ENCODE data around the gene KCNK17.

The KCNK17 gene

DNA sequence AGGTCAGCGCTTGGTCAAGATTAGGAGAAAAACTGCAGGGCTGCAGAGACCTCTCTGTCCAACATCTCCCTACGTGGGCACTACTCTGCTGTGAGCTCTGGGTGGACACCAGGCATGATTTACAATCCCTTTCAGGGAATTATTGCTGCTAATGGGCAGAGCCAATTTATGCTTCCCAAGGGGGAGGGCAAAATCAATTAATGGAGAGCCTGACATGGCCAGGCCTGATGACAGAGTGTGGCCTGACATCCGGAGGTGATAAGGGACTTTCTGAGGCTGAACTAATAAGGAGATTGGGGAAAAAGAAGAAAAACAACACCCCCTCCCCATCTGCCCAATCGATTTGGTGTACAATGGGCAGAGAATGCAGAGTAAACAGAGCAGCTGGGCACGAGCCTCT lies 13.3 kb upstream of the KCNK17 start:
- ChIA-PET CTCF (interaction anchor here (1.6 to 7.2 kb wide), 4 partner anchors 9 to 17 kb away, joined by 3 to 31 read pairs (median 11); no protein-coding TSS in a partner anchor), POLR2A (no interaction called here)
- Histone ChIP-seq H3K27ac (ENCODE audit: insufficient read depth in 1 of 2, low read depth in 1 of 2, low read length in 2 of 2, poor library complexity in 1 of 2, severe bottlenecking in 2 of 2) (no peak overlapping the region), H3K9me3 (ENCODE audit: control extremely low read depth in 1 of 5, control insufficient read depth in 4 of 5, insufficient read depth in 2 of 5, low read depth in 1 of 5, low read length in 4 of 5) (no peaks in the 10 kb centered on the region), H3K36me3 (ENCODE audit: control insufficient read depth in 4 of 4, insufficient read depth in 4 of 4, low read length in 3 of 4) (no peaks in the 10 kb centered on the region), H3K4me1 (ENCODE audit: control extremely low read depth in 1 of 4, control insufficient read depth in 4 of 4, insufficient read depth in 4 of 4, low read length in 3 of 4) (peaks cover 0 to 32% (median 17%) of the 10 kb centered on the region in 4 experiments), H3K27me3 (replicated peaks in 2 of 5; ENCODE audit: control insufficient read depth in 4 of 5, insufficient read depth in 5 of 5, low read length in 4 of 5) (no peaks in the 10 kb centered on the region), H3K4me3 (ENCODE audit: control insufficient read depth in 1 of 7, extremely low read depth in 1 of 7, insufficient read depth in 4 of 7, low read depth in 2 of 7, low read length in 6 of 7) (no peak overlapping the region)
- 90% methylated on average over 2 of the region's 5 CpGs for whole genome bisulfite sequencing (ENCODE audit: insufficient coverage)
- no peak for DNase-seq

DNA sequence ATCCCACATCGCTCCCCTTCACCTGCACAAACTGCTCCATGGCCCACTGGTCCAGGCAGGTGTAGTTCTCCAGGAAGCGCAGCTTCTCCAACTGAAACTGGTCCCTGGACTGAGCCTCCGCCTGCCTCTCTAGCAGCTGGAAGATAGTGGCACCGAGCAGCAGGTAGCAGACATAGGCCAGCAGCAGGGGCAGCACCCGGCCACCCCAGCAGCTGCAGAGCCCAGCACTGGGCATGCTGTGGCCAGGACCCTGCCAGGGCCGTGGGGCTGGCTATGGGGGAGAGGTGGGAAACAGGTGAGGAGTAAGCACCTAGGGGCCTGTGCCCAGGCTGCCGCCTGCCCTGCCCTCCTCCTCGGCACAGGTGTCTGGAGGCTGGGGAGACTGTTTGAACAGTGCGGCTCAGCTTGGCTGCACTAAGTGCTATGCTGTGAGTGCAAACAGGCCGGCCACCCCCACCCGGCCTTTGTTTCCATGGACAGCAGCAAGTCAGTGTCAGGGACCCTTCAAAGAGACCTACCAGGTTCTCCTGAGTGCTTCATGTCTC lies 8.2 kb upstream of the KCNK17 start, which contains the start of gene KCNK16:
KCNK16 (minus strand) TSS at position 397 of the 545 bp plus-strand sequence; CDS start at position 235, 162 bp downstream.
- Histone ChIP-seq H3K27ac (ENCODE audit: insufficient read depth in 1 of 2, low read depth in 1 of 2, low read length in 2 of 2, poor library complexity in 1 of 2, severe bottlenecking in 2 of 2) (no peak within 1 kb of the TSS), H3K9me3 (ENCODE audit: control extremely low read depth in 1 of 5, control insufficient read depth in 4 of 5, insufficient read depth in 2 of 5, low read depth in 1 of 5, low read length in 4 of 5) (no peaks in the 10 kb centered on the region), H3K4me1 (ENCODE audit: control extremely low read depth in 1 of 4, control insufficient read depth in 4 of 4, insufficient read depth in 4 of 4, low read length in 3 of 4) (peaks cover 4 to 56% (median 47%) of the 10 kb centered on the region in 4 experiments), H3K36me3 (ENCODE audit: control insufficient read depth in 4 of 4, insufficient read depth in 4 of 4, low read length in 3 of 4) (no peaks in the 10 kb centered on the region), H3K27me3 (replicated peaks in 2 of 5; ENCODE audit: control insufficient read depth in 4 of 5, insufficient read depth in 5 of 5, low read length in 4 of 5) (no peaks in the 10 kb centered on the region), H3K4me3 (ENCODE audit: control insufficient read depth in 1 of 7, extremely low read depth in 1 of 7, insufficient read depth in 4 of 7, low read depth in 2 of 7, low read length in 6 of 7) (no peak within 1 kb of the TSS)
- ChIA-PET POLR2A (no interaction called here), CTCF (interaction anchor here (1.1 to 3.4 kb wide), 6 partner anchors 9 to 327 kb away, joined by 3 to 21 read pairs (median 6); no protein-coding TSS in a partner anchor)
- 86% methylated on average over 10 of the region's 11 CpGs for WGBS (ENCODE audit: insufficient coverage)
- DNase-seq, result no peak

DNA sequence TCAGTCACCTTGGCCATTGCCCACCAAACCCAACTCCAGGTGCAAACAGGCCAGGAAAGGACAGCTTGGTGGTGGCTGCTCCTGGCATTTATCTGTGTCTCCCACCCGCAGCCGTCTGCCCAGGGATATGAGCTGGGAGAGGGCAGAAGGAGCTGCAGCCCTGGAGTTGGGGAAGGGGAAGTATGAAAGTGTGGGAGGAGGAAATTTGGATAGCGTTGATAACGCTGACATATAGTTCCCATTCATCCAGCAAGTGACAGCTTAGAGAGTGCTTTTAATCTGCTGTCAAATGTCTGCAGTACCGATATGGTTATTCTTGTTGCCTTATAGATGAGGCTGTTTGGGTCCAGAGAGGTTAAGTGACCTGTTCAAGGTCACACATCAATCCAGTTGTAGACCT lies 7.5 kb upstream of the KCNK17 start:
- ChIA-PET POLR2A (interaction anchor here (0.6 to 1.5 kb wide), 2 partner anchors 8 to 14 kb away, joined by 3 to 5 read pairs; no protein-coding TSS in a partner anchor), CTCF (interaction anchor here (1.1 to 3.4 kb wide), 10 partner anchors 9 to 326 kb away, joined by 3 to 21 read pairs (median 4); no protein-coding TSS in a partner anchor)
- Histone ChIP-seq H3K27me3 (replicated peaks in 2 of 5; ENCODE audit: control insufficient read depth in 4 of 5, insufficient read depth in 5 of 5, low read length in 4 of 5) (no peaks in the 10 kb centered on the region), H3K9me3 (ENCODE audit: control extremely low read depth in 1 of 5, control insufficient read depth in 4 of 5, insufficient read depth in 2 of 5, low read depth in 1 of 5, low read length in 4 of 5) (no peaks in the 10 kb centered on the region), H3K4me3 (ENCODE audit: control insufficient read depth in 1 of 7, extremely low read depth in 1 of 7, insufficient read depth in 4 of 7, low read depth in 2 of 7, low read length in 6 of 7) (no peak overlapping the region), H3K36me3 (ENCODE audit: control insufficient read depth in 4 of 4, insufficient read depth in 4 of 4, low read length in 3 of 4) (no peaks in the 10 kb centered on the region), H3K27ac (ENCODE audit: insufficient read depth in 1 of 2, low read depth in 1 of 2, low read length in 2 of 2, poor library complexity in 1 of 2, severe bottlenecking in 2 of 2) (no peak overlapping the region), H3K4me1 (ENCODE audit: control extremely low read depth in 1 of 4, control insufficient read depth in 4 of 4, insufficient read depth in 4 of 4, low read length in 3 of 4) (peaks cover 8 to 63% (median 50%) of the 10 kb centered on the region in 4 experiments)
- DNase-seq, result no peak
- 0% methylated on average over 5 of the region's 5 CpGs for WGBS (ENCODE audit: insufficient coverage)

DNA sequence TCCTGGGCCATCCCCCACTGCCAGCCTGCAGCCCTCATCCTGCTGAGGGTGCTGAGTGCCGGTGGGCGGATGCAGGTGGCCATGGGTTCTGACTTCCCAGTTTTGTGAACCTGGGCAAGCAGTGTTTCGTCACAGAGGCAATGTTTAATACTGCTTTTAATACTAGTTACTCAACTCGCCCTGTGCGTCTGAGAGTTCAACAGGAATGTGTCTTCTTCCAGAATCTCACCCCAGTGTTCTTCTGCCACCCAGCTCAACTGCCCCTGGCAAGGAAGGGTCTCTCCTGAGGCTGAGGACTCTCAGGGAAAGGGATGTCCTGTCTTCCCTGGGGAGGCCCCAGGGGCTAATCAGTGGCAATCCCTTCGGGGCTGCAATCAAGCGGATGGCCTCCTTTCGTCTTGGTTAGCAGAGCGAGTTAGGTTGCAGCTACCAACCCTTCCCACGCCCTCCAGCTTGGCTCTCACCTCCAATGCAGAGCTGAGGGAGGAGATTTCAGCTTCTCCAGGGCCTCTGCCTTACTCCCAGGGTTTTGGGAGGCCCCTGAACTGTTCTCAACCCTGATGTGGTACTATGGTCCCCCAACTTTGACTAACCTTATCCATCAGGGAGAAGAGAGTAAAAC lies 6.3 kb upstream of the KCNK17 start:
- Histone ChIP-seq H3K4me3 (ENCODE audit: control insufficient read depth in 1 of 7, extremely low read depth in 1 of 7, insufficient read depth in 4 of 7, low read depth in 2 of 7, low read length in 6 of 7) (peak overlapping the region in 1 of 7 experiments; percentile 13), H3K27me3 (replicated peaks in 2 of 5; ENCODE audit: control insufficient read depth in 4 of 5, insufficient read depth in 5 of 5, low read length in 4 of 5) (no peaks in the 10 kb centered on the region), H3K36me3 (ENCODE audit: control insufficient read depth in 4 of 4, insufficient read depth in 4 of 4, low read length in 3 of 4) (no peaks in the 10 kb centered on the region), H3K4me1 (ENCODE audit: control extremely low read depth in 1 of 4, control insufficient read depth in 4 of 4, insufficient read depth in 4 of 4, low read length in 3 of 4) (peaks cover 8 to 75% (median 60%) of the 10 kb centered on the region in 4 experiments), H3K9me3 (ENCODE audit: control extremely low read depth in 1 of 5, control insufficient read depth in 4 of 5, insufficient read depth in 2 of 5, low read depth in 1 of 5, low read length in 4 of 5) (no peaks in the 10 kb centered on the region), H3K27ac (ENCODE audit: insufficient read depth in 1 of 2, low read depth in 1 of 2, low read length in 2 of 2, poor library complexity in 1 of 2, severe bottlenecking in 2 of 2) (no peak overlapping the region)
- CTCF ChIA-PET, result interaction anchor here (1.1 to 3.4 kb wide), 6 partner anchors 10 to 26 kb away, joined by 3 to 21 read pairs (median 7); no protein-coding TSS in a partner anchor
- WGBS (ENCODE audit: insufficient coverage), result 44% methylated on average over 8 of the region's 10 CpGs
- POLR2A ChIA-PET, result interaction anchor here (1.0 to 1.5 kb wide), 2 partner anchors 9 to 19 kb away, joined by 3 to 5 read pairs; no protein-coding TSS in a partner anchor
- peak; percentile 46 to 88 (median 84) for DNase-seq

DNA sequence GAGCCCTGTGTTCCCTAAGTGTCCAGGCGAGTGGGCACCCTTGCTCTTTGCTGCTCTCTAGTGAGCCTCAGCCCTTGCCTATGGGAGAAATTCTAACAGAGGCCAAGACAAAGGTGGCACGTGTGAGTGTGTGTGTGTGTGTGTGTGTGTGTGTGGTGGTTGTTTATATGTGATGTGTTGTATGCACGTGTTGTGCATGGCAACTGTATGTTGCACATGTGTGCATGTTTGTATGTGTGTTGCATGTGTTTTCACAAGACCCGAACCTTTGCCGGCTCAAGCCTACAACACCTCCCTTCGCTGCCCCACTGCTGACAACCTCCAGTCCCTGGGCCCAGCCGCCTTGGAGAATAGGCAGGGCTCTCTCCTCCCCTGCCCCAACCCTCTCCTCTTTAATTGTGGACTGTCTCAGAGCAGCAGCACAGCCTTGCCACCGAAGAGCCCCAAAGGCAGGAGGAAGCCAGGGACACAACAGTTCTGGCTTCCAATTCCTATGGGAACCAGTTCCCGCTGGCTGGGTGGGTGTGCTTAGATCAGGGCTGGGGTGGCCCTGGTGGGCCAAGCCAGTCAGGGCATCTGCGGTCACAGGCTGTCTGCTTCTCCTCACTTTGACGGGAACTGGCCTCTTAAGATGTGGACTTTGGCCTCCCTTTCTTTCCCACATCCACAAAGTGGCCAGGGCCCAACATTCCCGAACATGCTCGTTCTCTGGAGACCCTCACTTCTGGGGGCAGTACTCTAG lies 5.6 kb upstream of the KCNK17 start:
- POLR2A ChIA-PET, result no interaction called here
- H3K4me1 ChIP-seq (ENCODE audit: control extremely low read depth in 1 of 4, control insufficient read depth in 4 of 4, insufficient read depth in 4 of 4, low read length in 3 of 4), result peaks cover 8 to 82% (median 67%) of the 10 kb centered on the region in 4 experiments
- H3K4me3 ChIP-seq (ENCODE audit: control insufficient read depth in 1 of 7, extremely low read depth in 1 of 7, insufficient read depth in 4 of 7, low read depth in 2 of 7, low read length in 6 of 7), result no peak overlapping the region
- DNase-seq, result peak in 2 of 3 donors; percentile 39 to 45
- H3K36me3 ChIP-seq (ENCODE audit: control insufficient read depth in 4 of 4, insufficient read depth in 4 of 4, low read length in 3 of 4), result no peaks in the 10 kb centered on the region
- no peaks in the 10 kb centered on the region for H3K9me3 ChIP-seq (ENCODE audit: control extremely low read depth in 1 of 5, control insufficient read depth in 4 of 5, insufficient read depth in 2 of 5, low read depth in 1 of 5, low read length in 4 of 5)
- CTCF ChIA-PET, result interaction anchor here (1.5 to 3.4 kb wide), 7 partner anchors 10 to 153 kb away, joined by 4 to 21 read pairs (median 9); no protein-coding TSS in a partner anchor
- H3K27me3 ChIP-seq (replicated peaks in 2 of 5; ENCODE audit: control insufficient read depth in 4 of 5, insufficient read depth in 5 of 5, low read length in 4 of 5), result no peaks in the 10 kb centered on the region
- no peak overlapping the region for H3K27ac ChIP-seq (ENCODE audit: insufficient read depth in 1 of 2, low read depth in 1 of 2, low read length in 2 of 2, poor library complexity in 1 of 2, severe bottlenecking in 2 of 2)
- 82% methylated on average over 8 of the region's 13 CpGs for WGBS (ENCODE audit: insufficient coverage)

DNA sequence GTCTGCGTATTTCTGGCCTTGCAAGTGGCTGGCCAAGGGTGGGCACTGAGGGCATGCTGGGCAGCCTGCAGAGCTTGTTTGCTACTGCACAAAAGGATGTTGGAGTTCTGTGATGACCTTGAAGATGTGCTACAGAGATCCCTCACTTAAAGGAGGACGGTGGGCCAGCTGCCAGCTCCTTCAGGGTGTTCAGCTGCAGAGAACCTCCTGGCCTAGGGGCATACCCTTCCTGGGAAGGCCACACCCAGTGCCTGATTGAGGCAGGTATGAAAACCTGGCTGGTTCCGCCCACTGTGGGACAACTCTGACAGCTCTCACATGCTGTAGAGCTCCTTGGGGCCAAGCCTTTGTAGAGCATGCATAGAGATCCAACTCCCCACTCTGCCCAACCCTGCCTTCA lies 3.0 kb upstream of the KCNK17 start:
- Histone ChIP-seq H3K9me3 (ENCODE audit: control extremely low read depth in 1 of 5, control insufficient read depth in 4 of 5, insufficient read depth in 2 of 5, low read depth in 1 of 5, low read length in 4 of 5) (no peaks in the 10 kb centered on the region), H3K4me1 (ENCODE audit: control extremely low read depth in 1 of 4, control insufficient read depth in 4 of 4, insufficient read depth in 4 of 4, low read length in 3 of 4) (peaks cover 8 to 100% (median 88%) of the 10 kb centered on the region in 4 experiments), H3K27ac (ENCODE audit: insufficient read depth in 1 of 2, low read depth in 1 of 2, low read length in 2 of 2, poor library complexity in 1 of 2, severe bottlenecking in 2 of 2) (no peak overlapping the region), H3K27me3 (replicated peaks in 2 of 5; ENCODE audit: control insufficient read depth in 4 of 5, insufficient read depth in 5 of 5, low read length in 4 of 5) (peaks cover 0 to 7% (median 0%) of the 10 kb centered on the region in 5 experiments), H3K4me3 (ENCODE audit: control insufficient read depth in 1 of 7, extremely low read depth in 1 of 7, insufficient read depth in 4 of 7, low read depth in 2 of 7, low read length in 6 of 7) (no peak overlapping the region), H3K36me3 (ENCODE audit: control insufficient read depth in 4 of 4, insufficient read depth in 4 of 4, low read length in 3 of 4) (no peaks in the 10 kb centered on the region)
- ChIA-PET CTCF (interaction anchor here (0.6 to 1.8 kb wide), 4 partner anchors 10 to 152 kb away, joined by 3 to 9 read pairs (median 4); no protein-coding TSS in a partner anchor), POLR2A (no interaction called here)
- WGBS (ENCODE audit: insufficient coverage), result 100% methylated on average over 3 of the region's 3 CpGs
- DNase-seq, result no peak

Data from common myeloid progenitor, CD34-positive (primary cell).